ENCODE data around the gene PALLD. TPM values are rescaled to one million over a fixed set of nuclear protein-coding genes. Genes with fewer than 3 reads are reported as not detected.

PALLD gene
- total and polyA plus RNA-seq, 2 of the 8 experiments (the other 6 are each of a cell fraction or from before 2014, with no cell fraction given) = 10.5 to 25.0 TPM

DNA sequence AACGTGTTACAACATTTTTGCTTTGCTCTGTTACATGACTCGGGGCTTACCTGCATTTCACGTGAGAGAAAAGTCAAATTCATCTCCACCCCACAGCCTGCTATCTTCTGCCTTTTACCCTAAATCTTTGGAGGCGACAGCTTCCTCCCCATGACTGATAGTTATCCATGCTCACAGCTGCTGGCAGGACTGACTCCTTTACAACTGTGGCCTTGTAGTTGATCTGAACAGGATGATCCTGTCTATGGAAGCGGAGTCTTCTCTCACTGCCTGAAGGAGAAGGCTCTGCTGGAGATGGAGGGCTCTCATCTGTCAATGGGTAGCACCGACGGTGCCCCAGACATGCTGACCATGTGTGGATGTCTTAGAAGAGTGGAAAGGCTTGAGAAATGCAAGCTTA, 362.2 kb downstream of the PALLD start (continued):
- TF ChIP-seq CHD7 (IDR thresholded peaks at IDR 0.05; ENCODE audit: insufficient replicate concordance, low read length) = no peak
- TF ChIP-seq SIX5 (IDR thresholded peaks at IDR 0.05; ENCODE audit: low read depth, low read length) = no peak
- no peak for TF ChIP-seq SP1 (IDR thresholded peaks at IDR 0.05; ENCODE audit: low read depth, low read length)
- TF ChIP-seq EZH2 (IDR thresholded peaks at IDR 0.05; ENCODE audit: low read depth, low read length, severe bottlenecking) = no peak
- TF ChIP-seq BACH1 (IDR thresholded peaks at IDR 0.05; ENCODE audit: low read length) = no peak
- no peak for TF ChIP-seq RAD21 (IDR thresholded peaks at IDR 0.05 in 1 of 2, conservative IDR thresholded peaks at IDR 0.05 in 1 of 2; ENCODE audit: low read depth in 2 of 2, low read length in 2 of 2)
- TF ChIP-seq BRCA1 (IDR thresholded peaks at IDR 0.05; ENCODE audit: low read depth, low read length) = no peak
- TF ChIP-seq HDAC2 (IDR thresholded peaks at IDR 0.05; ENCODE audit: borderline replicate concordance in 1 of 2, low read depth in 2 of 2, low read length in 2 of 2) = no peak

Data from H1 (cell line).